ENCODE data around the gene KCNK6. TPM values are rescaled to one million over a fixed set of nuclear protein-coding genes. Genes with fewer than 3 reads are reported as not detected.

KCNK6 gene
- total and polyA plus RNA-seq, 10 of the 15 experiments (the other 5 are each of a cell fraction or from before 2014, with no cell fraction given): 0.04 to 1.4 (median 1.1) TPM

- WGBS (ENCODE audit: insufficient coverage, insufficient replicate concordance, low lambda C conversion rate, missing lambda C conversion rate): 2% methylated on average over 18 of the region's 18 CpGs
- POLR2A ChIA-PET: interaction anchor here (1.0 to 2.6 kb wide), 3 partner anchors 12 to 482 kb away, joined by 3 to 26 read pairs (median 3); partner anchors contain the start of genes CATSPERG and GGN
- RAD21 ChIA-PET (ENCODE audit: unreplicated experiment): interaction anchor here (1.2 to 4.8 kb wide), 2 partner anchors 13 to 28 kb away, joined by 5 to 46 read pairs; partner anchors contain the start of genes FAM98C and GGN
- no peaks in the 10 kb centered on the region for H3K27me3 ChIP-seq (replicated peaks in 1 of 2; ENCODE audit: control insufficient read depth in 2 of 2, insufficient read depth in 2 of 2, low read length in 1 of 2)
- DNase-seq (ENCODE audit: low read depth, low spot score): no peak
- peak overlapping the region; percentile 97 for H3K4me2 ChIP-seq (ENCODE audit: control insufficient read depth, insufficient read depth)
- BruUV-seq (replicated peaks): no TSS peak
- H3K4me3 ChIP-seq: peak overlapping the region; percentile 81
- peaks cover 28% of the 10 kb centered on the region for H3K79me2 ChIP-seq (ENCODE audit: control insufficient read depth, insufficient read depth, low read length)
- peak overlapping the region; percentile 96 for H2AFZ ChIP-seq (ENCODE audit: control insufficient read depth, low read depth, low read length)
- 0 out of 2 replicates have a peak, but pooled peaks have one; percentile 3 for TF ChIP-seq STAT1 (conservative IDR thresholded peaks at IDR 0.05)
- no peak for TF ChIP-seq POLR2A (IDR thresholded peaks at IDR 0.05; ENCODE audit: low read depth, low read length)
- TF ChIP-seq BCL11A (IDR thresholded peaks at IDR 0.05; ENCODE audit: low read depth, low read length): 0 out of 2 replicates have a peak, but pooled peaks have one; percentile 9
- TF ChIP-seq ETV6 (conservative IDR thresholded peaks at IDR 0.05 in 1 of 2, IDR thresholded peaks at IDR 0.05 in 1 of 2; ENCODE audit: borderline replicate concordance in 1 of 2, low read depth in 1 of 2): no peak
- FAIRE-seq: no peak
- peak overlapping the region; percentile 88 for H3K27ac ChIP-seq (ENCODE audit: control insufficient read depth, insufficient read depth)
- SMC1A ChIA-PET (ENCODE audit: uncharacterized antibody, unreplicated experiment): interaction anchor here (1.0 to 1.7 kb wide), 4 partner anchors 130 to 273 kb away, joined by 4 to 6 read pairs (median 6); partner anchors contain the start of gene ACTN4
- peak; percentile 30 for ATAC-seq
- in situ Hi-C loops (cut with MboI): no loop called here
- H4K20me1 ChIP-seq (ENCODE audit: control insufficient read depth, insufficient read depth): no peaks in the 10 kb centered on the region
- H3K9me3 ChIP-seq (replicated peaks; ENCODE audit: control insufficient read depth, insufficient read depth, low read length): no peaks in the 10 kb centered on the region
- H3K4me1 ChIP-seq (ENCODE audit: control insufficient read depth, insufficient read depth, low read length): peaks cover 14% of the 10 kb centered on the region
- CTCF ChIA-PET: interaction anchor here (0.6 to 2.8 kb wide), 4 partner anchors 15 to 129 kb away, joined by 3 to 25 read pairs (median 4); partner anchors contain the start of gene FAM98C
- peaks cover 2 to 10% of the 10 kb centered on the region in 2 experiments; a peak in 3 of 4 replicates for H3K36me3 ChIP-seq (ENCODE audit: control insufficient read depth in 2 of 2, insufficient read depth in 2 of 2, low read length in 1 of 2)
- peak overlapping the region; percentile 89 for H3K9ac ChIP-seq (ENCODE audit: control insufficient read depth, insufficient read depth, low read length)
- intact Hi-C loops (cut with micrococcal nuclease; ENCODE audit: unreplicated experiment): no loop called here
These were observed 55.5 kb downstream of the KCNK6 start for GRCh38 chr19:38375098-38375493.

- Histone ChIP-seq H3K4me1 (ENCODE audit: control insufficient read depth, insufficient read depth, low read length) (peaks cover 14% of the 10 kb centered on the region), H3K27ac (ENCODE audit: control insufficient read depth, insufficient read depth) (peak overlapping the region; percentile 88), H3K9me3 (replicated peaks; ENCODE audit: control insufficient read depth, insufficient read depth, low read length) (no peaks in the 10 kb centered on the region), H3K79me2 (ENCODE audit: control insufficient read depth, insufficient read depth, low read length) (peaks cover 28% of the 10 kb centered on the region), H2AFZ (ENCODE audit: control insufficient read depth, low read depth, low read length) (no peak overlapping the region), H3K36me3 (ENCODE audit: control insufficient read depth in 2 of 2, insufficient read depth in 2 of 2, low read length in 1 of 2) (peaks cover 6 to 12% of the 10 kb centered on the region in 2 experiments; a peak in 3 of 4 replicates), H3K4me3 (peak overlapping the region; percentile 81), H3K27me3 (replicated peaks in 1 of 2; ENCODE audit: control insufficient read depth in 2 of 2, insufficient read depth in 2 of 2, low read length in 1 of 2) (no peaks in the 10 kb centered on the region), H4K20me1 (ENCODE audit: control insufficient read depth, insufficient read depth) (0 out of 2 replicates have a peak, but pooled peaks cover under 1% of the 10 kb centered on the region), H3K4me2 (ENCODE audit: control insufficient read depth, insufficient read depth) (peak overlapping the region; percentile 97), H3K9ac (ENCODE audit: control insufficient read depth, insufficient read depth, low read length) (peak overlapping the region; percentile 89)
- FAIRE-seq (no peak), ATAC-seq (no peak), DNase-seq (ENCODE audit: low read depth, low spot score) (no peak)
- ChIA-PET SMC1A (ENCODE audit: uncharacterized antibody, unreplicated experiment) (interaction anchor here (1.0 kb wide), 1 partner anchor 45 kb away, joined by 3 read pairs; no protein-coding TSS in a partner anchor), POLR2A (interaction anchor here (0.6 to 2.6 kb wide), 3 partner anchors 12 to 40 kb away, joined by 3 to 26 read pairs (median 4); partner anchors contain the start of genes CATSPERG and GGN), CTCF (interaction anchor here (1.0 to 2.8 kb wide), 2 partner anchors 28 to 474 kb away, joined by 4 to 25 read pairs; partner anchors contain the start of gene FAM98C), RAD21 (ENCODE audit: unreplicated experiment) (interaction anchor here (0.6 to 4.8 kb wide), 4 partner anchors 27 to 276 kb away, joined by 4 to 46 read pairs (median 4); partner anchors contain the start of genes CATSPERG and FAM98C)
- in situ Hi-C loops (cut with MboI): no loop called here
- intact Hi-C loops (cut with micrococcal nuclease; ENCODE audit: unreplicated experiment): no loop called here
- TF ChIP-seq POLR2A (IDR thresholded peaks at IDR 0.05; ENCODE audit: low read depth, low read length) (peak; percentile 27; the same call in 1 of the 2 replicates), POLR2AphosphoS5 (IDR thresholded peaks at IDR 0.05; ENCODE audit: low read length) (0 out of 2 replicates have a peak, but pooled peaks have one; percentile 22), SMAD5 (IDR thresholded peaks at IDR 0.05; ENCODE audit: low read depth) (no peak)
- WGBS (ENCODE audit: insufficient coverage, insufficient replicate concordance, low lambda C conversion rate, missing lambda C conversion rate): 80% methylated on average over 5 of the region's 5 CpGs
- no TSS peak for BruUV-seq (replicated peaks)
These were observed 56.1 kb downstream of the KCNK6 start for GRCh38 chr19:38375748-38376147.
